ENCODE results near the gene SCAF11. TPM values are rescaled to one million over a fixed set of nuclear protein-coding genes. Genes with fewer than 3 reads are reported as not detected.
A peak's percentile ranks its signal among the peaks of the same experiment; 100 is the strongest.

SCAF11 gene
- total RNA-seq, 4 donors from 2014 or later = 56.7 to 181 (median 101) TPM

GRCh38 chr12:45966486-45966885 is 23.9 kb downstream of the SCAF11 start:
- DNase-seq = no peak
- peaks cover 0 to 20% (median 7%) of the 10 kb centered on the region in 4 donors for H3K36me3 ChIP-seq
- 25 to 44% methylated on average over 1 of the region's 1 CpG for WGBS, 2 donors (ENCODE audit: low coverage in 1 of 2)
- H3K4me1 ChIP-seq = peaks cover 4 to 36% (median 15%) of the 10 kb centered on the region in 4 donors
- intact Hi-C loops (cut with DNase I; ENCODE audit: low total_unique reads) (no loop called here), in situ Hi-C loops (cut with MboI; ENCODE audit: low pct_ligation_motif_present in 1 of 4, low pct_unique_long_range_greater_than_20kb in 1 of 4, low sequenced_read_pairs in 3 of 4) (no loop called here)
- no peaks in the 10 kb centered on the region for H3K9me3 ChIP-seq
- H3K27ac ChIP-seq = peak overlapping the region in 1 of 4 donors; percentile 2
- no peak for TF ChIP-seq CTCF (IDR thresholded peaks at IDR 0.05)
- no peak for TF ChIP-seq POLR2AphosphoS5 (IDR thresholded peaks at IDR 0.05)
- no peak for TF ChIP-seq POLR2A (IDR thresholded peaks at IDR 0.05)
- no peak for TF ChIP-seq EP300 (IDR thresholded peaks at IDR 0.05; ENCODE audit: low read depth)
- no peak overlapping the region for H3K4me3 ChIP-seq
- H3K27me3 ChIP-seq = no peaks in the 10 kb centered on the region

- intact Hi-C loops (cut with DNase I; ENCODE audit: low total_unique reads) = no loop called here
- TF ChIP-seq POLR2A (IDR thresholded peaks at IDR 0.05) (no peak), CTCF (IDR thresholded peaks at IDR 0.05) (no peak), POLR2AphosphoS5 (IDR thresholded peaks at IDR 0.05) (no peak), EP300 (IDR thresholded peaks at IDR 0.05; ENCODE audit: low read depth) (no peak)
- Histone ChIP-seq H3K9me3 (no peaks in the 10 kb centered on the region), H3K4me3 (no peak overlapping the region), H3K36me3 (peaks cover 0 to 24% (median 7%) of the 10 kb centered on the region in 4 donors), H3K4me1 (peaks cover 4 to 51% (median 21%) of the 10 kb centered on the region in 4 donors), H3K27ac (no peak overlapping the region), H3K27me3 (no peaks in the 10 kb centered on the region)
- in situ Hi-C loops (cut with MboI; ENCODE audit: low pct_ligation_motif_present in 1 of 4, low pct_unique_long_range_greater_than_20kb in 1 of 4, low sequenced_read_pairs in 3 of 4) = no loop called here
- WGBS, 2 donors (ENCODE audit: low coverage in 1 of 2) = 84 to 88% methylated on average over 3 to 4 of the region's 4 CpGs
- no peak for DNase-seq
Measured at GRCh38 chr12:45962553-45963325, 27.6 kb downstream of the SCAF11 start.

GRCh38 chr12:45959728-45960127 is 30.6 kb downstream of the SCAF11 start:
- TF ChIP-seq EP300 (IDR thresholded peaks at IDR 0.05; ENCODE audit: low read depth) (no peak), CTCF (IDR thresholded peaks at IDR 0.05) (no peak), POLR2A (IDR thresholded peaks at IDR 0.05) (no peak)
- DNase-seq = no peak
- Histone ChIP-seq H3K9me3 (no peaks in the 10 kb centered on the region), H3K4me1 (peaks cover 0 to 25% (median 9%) of the 10 kb centered on the region in 4 donors), H3K36me3 (peaks cover 0 to 24% (median 7%) of the 10 kb centered on the region in 4 donors), H3K27ac (no peak overlapping the region), H3K4me3 (no peak overlapping the region), H3K27me3 (no peaks in the 10 kb centered on the region)
- intact Hi-C loops (cut with DNase I; ENCODE audit: low total_unique reads) (loop anchor here (5.0 kb wide), 1 partner anchor 652 kb away; no protein-coding TSS in a partner anchor), in situ Hi-C loops (cut with MboI; ENCODE audit: low pct_ligation_motif_present in 1 of 4, low pct_unique_long_range_greater_than_20kb in 1 of 4, low sequenced_read_pairs in 3 of 4) (no loop called here)
- WGBS, 2 donors (ENCODE audit: low coverage in 1 of 2) = 41 to 47% methylated on average over 2 of the region's 2 CpGs

GRCh38 chr12:45959025-45959424 is 31.3 kb downstream of the SCAF11 start:
- no peak for DNase-seq
- intact Hi-C loops (cut with DNase I; ENCODE audit: low total_unique reads) = loop anchor here (5.0 kb wide), 1 partner anchor 652 kb away; no protein-coding TSS in a partner anchor
- Histone ChIP-seq H3K27ac (no peak overlapping the region), H3K36me3 (peaks cover 0 to 24% (median 7%) of the 10 kb centered on the region in 4 donors), H3K9me3 (no peaks in the 10 kb centered on the region), H3K27me3 (no peaks in the 10 kb centered on the region), H3K4me1 (peaks cover 0 to 25% (median 9%) of the 10 kb centered on the region in 4 donors), H3K4me3 (no peak overlapping the region)
- 89 to 90% methylated on average over 5 of the region's 5 CpGs for whole genome bisulfite sequencing, 2 donors (ENCODE audit: low coverage in 1 of 2)
- in situ Hi-C loops (cut with MboI; ENCODE audit: low pct_ligation_motif_present in 1 of 4, low pct_unique_long_range_greater_than_20kb in 1 of 4, low sequenced_read_pairs in 3 of 4) = no loop called here
- TF ChIP-seq POLR2AphosphoS5 (IDR thresholded peaks at IDR 0.05) = no peak
- no peak for TF ChIP-seq EP300 (IDR thresholded peaks at IDR 0.05; ENCODE audit: low read depth)
- TF ChIP-seq POLR2A (IDR thresholded peaks at IDR 0.05) = no peak
- TF ChIP-seq CTCF (IDR thresholded peaks at IDR 0.05) = no peak

All from transverse colon (tissue), 4 donors.